WERI-Rb-1 (cell line): ENCODE results near the gene OR52B2.

Experiments
- DNase-seq: peaks from one replicate; pipeline ENCODE4 v3.0.0-alpha.2; 2020
- H3K27ac ChIP-seq: fragments of 250-450 bp; sonication (Bioruptor Pico); 2 replicates; pipeline ENCODE4 v1.5.1; 2020; ENCODE audit warnings: mild to moderate bottlenecking, moderate library complexity
- H3K27me3 ChIP-seq: fragments of 250-450 bp; sonication (Bioruptor Pico); 2 replicates; pipeline ENCODE4 v1.5.1; 2021; ENCODE audit warnings: mild to moderate bottlenecking, low read depth, moderate library complexity; ENCODE audit not compliant: insufficient read depth, severe bottlenecking
- H3K36me3 ChIP-seq: fragments of 250-450 bp; sonication (Bioruptor Pico); 2 replicates; pipeline ENCODE4 v1.5.1; 2020; ENCODE audit warnings: mild to moderate bottlenecking, moderate library complexity
- H3K4me3 ChIP-seq: 2 replicates; pipeline ENCODE4 v1.5.1; 2011; ENCODE audit warnings: low read depth, mild to moderate bottlenecking, control low read depth, low read length
- H3K9me3 ChIP-seq: fragments of 250-450 bp; sonication (Bioruptor Pico); 2 replicates; pipeline ENCODE4 v1.5.1; 2021; ENCODE audit warnings: mild to moderate bottlenecking, moderate library complexity; ENCODE audit not compliant: severe bottlenecking
- TF ChIP-seq, protein P1 (sequence below): IDR thresholded peaks from 2 replicates; pipeline ENCODE4 v1.5.1; 2011; ENCODE audit warnings: low read depth, mild to moderate bottlenecking, control low read depth, inconsistent platforms, low read length

OR52B2 gene

DNA sequence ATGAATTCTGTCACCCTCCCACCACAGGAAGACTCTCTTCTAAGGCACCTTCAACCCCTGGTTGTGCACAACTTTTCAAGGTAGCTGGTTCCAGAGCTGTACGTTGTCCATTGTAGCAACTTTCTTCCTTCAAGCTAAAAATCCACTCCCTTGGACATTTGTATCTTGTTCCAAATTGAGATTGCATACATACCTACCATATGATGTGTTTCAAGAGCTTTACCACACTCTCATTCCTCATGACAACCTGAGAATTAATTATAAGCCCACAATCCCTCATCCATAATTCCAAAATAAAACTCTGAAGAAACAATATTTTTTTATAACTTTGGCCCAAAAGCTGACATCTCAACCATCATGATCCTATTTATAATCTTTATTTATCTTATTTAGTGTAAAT is 31.9 kb upstream of the OR52B2 start:
- no peaks in the 10 kb centered on the region; the same call in 1 of the 2 replicates for H3K36me3 ChIP-seq
- no peaks in the 10 kb centered on the region for H3K9me3 ChIP-seq
- H3K27ac ChIP-seq, result no peak overlapping the region
- TF ChIP-seq, protein P1, sequence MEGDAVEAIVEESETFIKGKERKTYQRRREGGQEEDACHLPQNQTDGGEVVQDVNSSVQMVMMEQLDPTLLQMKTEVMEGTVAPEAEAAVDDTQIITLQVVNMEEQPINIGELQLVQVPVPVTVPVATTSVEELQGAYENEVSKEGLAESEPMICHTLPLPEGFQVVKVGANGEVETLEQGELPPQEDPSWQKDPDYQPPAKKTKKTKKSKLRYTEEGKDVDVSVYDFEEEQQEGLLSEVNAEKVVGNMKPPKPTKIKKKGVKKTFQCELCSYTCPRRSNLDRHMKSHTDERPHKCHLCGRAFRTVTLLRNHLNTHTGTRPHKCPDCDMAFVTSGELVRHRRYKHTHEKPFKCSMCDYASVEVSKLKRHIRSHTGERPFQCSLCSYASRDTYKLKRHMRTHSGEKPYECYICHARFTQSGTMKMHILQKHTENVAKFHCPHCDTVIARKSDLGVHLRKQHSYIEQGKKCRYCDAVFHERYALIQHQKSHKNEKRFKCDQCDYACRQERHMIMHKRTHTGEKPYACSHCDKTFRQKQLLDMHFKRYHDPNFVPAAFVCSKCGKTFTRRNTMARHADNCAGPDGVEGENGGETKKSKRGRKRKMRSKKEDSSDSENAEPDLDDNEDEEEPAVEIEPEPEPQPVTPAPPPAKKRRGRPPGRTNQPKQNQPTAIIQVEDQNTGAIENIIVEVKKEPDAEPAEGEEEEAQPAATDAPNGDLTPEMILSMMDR, result no peak
- H3K4me3 ChIP-seq, result no peak overlapping the region
- no peaks in the 10 kb centered on the region for H3K27me3 ChIP-seq
- DNase-seq, result no peak

DNA sequence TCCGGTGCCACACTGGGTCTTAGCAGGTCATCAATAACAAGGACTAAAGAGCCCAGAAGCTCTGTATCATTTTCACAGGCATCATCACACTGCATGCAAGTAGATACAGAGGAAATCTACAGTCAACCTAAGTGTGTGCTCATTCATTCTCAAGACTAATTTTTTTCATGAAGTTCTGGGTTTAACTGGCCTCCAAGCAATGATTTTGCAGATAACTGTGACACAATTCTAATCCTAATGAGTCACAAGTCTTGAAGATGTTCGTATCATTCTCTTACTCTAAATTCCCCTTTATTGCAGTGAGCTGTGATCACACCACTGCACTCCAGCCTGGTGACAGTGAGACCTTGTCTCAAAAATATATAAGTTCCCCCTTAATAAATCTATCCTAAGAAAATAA is 31.4 kb upstream of the OR52B2 start:
- Histone ChIP-seq H3K27me3 (no peaks in the 10 kb centered on the region), H3K27ac (no peak overlapping the region), H3K4me3 (no peak overlapping the region), H3K9me3 (no peaks in the 10 kb centered on the region), H3K36me3 (no peaks in the 10 kb centered on the region; the same call in 1 of the 2 replicates)
- DNase-seq, result no peak
- TF ChIP-seq, protein P1, result no peak

DNA sequence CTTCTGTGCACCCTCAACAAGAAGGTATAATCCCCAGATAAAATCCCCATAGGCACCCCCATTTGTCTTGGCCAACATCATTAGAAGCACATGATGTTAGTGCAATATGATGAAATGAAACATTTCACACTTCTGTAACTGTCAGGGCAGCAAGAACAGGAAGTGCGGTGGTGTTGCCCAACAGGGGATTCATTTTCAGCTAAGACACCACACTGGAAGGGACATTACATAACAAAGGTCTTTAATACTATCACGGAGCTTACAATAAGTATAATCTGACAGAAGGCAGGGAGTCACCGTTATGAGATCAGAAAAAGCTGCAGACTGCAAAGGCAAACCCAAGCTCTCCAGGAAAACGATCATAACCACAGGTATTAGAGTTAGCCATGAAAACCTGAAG is 30.8 kb upstream of the OR52B2 start:
- Histone ChIP-seq H3K27me3 (no peaks in the 10 kb centered on the region), H3K9me3 (no peaks in the 10 kb centered on the region), H3K4me3 (no peak overlapping the region), H3K36me3 (no peaks in the 10 kb centered on the region; the same call in 1 of the 2 replicates), H3K27ac (no peak overlapping the region)
- no peak for DNase-seq
- TF ChIP-seq, protein P1, result no peak

DNA sequence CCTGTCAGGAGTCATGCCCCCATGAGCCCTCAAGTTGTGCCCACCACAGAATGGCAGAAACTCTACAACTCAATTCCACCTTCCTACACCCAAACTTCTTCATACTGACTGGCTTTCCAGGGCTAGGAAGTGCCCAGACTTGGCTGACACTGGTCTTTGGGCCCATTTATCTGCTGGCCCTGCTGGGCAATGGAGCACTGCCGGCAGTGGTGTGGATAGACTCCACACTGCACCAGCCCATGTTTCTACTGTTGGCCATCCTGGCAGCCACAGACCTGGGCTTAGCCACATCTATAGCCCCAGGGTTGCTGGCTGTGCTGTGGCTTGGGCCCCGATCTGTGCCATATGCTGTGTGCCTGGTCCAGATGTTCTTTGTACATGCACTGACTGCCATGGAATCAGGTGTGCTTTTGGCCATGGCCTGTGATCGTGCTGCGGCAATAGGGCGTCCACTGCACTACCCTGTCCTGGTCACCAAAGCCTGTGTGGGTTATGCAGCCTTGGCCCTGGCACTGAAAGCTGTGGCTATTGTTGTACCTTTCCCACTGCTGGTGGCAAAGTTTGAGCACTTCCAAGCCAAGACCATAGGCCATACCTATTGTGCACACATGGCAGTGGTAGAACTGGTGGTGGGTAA is 29.2 kb upstream of the OR52B2 start, which contains the start of gene OR52W1:
OR52W1 (plus strand) TSS at position 51 of the 637 bp plus-strand sequence; CDS start at position 51, 0 bp downstream.
- Histone ChIP-seq H3K36me3 (no peaks in the 10 kb centered on the region; the same call in 1 of the 2 replicates), H3K27ac (no peak within 1 kb of the TSS), H3K4me3 (no peak within 1 kb of the TSS), H3K27me3 (no peaks in the 10 kb centered on the region), H3K9me3 (no peaks in the 10 kb centered on the region)
- DNase-seq, result no peak
- TF ChIP-seq, protein P1, result no peak

DNA sequence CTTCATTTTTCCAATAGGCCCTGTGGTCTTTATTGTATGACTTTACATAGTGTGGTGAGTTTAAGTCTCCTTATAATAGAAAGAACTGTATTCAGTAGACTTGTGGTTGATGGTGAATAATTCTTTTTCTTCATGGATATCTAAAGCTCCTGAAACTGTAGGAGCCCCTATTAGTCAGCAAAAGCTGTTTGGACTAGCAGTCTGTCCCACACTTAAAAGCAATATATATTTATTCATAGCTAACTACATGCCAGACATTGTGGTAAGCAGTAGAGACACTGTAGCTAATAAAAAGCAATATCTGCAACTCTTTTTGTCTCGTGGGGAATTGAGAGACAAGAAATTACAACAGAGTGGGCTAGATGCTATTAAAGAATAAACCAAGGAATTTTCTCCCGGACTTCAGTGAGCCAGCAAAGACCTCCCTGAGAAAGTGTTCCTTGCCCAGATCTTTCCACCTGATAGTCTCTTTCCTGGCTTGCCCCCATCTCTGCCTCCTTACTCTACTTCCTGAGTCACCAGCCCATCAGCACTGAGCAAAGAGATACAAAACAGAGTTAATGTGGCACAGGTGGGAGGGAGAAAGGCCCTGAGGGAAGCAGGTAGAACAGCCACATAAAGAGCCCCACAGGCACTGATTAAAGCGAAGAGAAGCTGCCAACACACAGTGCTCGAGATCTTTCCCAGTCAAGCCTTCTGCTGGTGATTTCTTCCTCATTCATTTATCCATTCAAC is 27.5 kb upstream of the OR52B2 start:
- Histone ChIP-seq H3K9me3 (no peaks in the 10 kb centered on the region), H3K27ac (no peak overlapping the region), H3K4me3 (no peak overlapping the region), H3K27me3 (no peaks in the 10 kb centered on the region), H3K36me3 (no peaks in the 10 kb centered on the region; the same call in 1 of the 2 replicates)
- DNase-seq, result no peak
- TF ChIP-seq, protein P1, result no peak
